K562 (cell line): Measurements from ENCODE around the gene EIF1B. TPM values are rescaled to one million over a fixed set of nuclear protein-coding genes. Genes with fewer than 3 reads are reported as not detected.

Experiments used
- BMI1 ChIP-seq: fragments of 150-350 bp; IDR thresholded peaks from 2 replicates; pipeline ENCODE4 v1.6.1; 2014; ENCODE audit warnings: low read length
- GTF2A2 ChIP-seq: IDR thresholded peaks from 2 replicates; pipeline ENCODE4 v1.6.1; 2016; ENCODE audit warnings: mild to moderate bottlenecking, missing genetic modification characterization, missing compliant biosample characterization
- MGA ChIP-seq: fragments of 450-650 bp; IDR thresholded peaks from 2 replicates; pipeline ENCODE4 v1.6.1; 2016; ENCODE audit warnings: mild to moderate bottlenecking, moderate library complexity
- MTA3 ChIP-seq: fragments of 450-650 bp; formaldehyde crosslinking; IDR thresholded peaks from 2 replicates; pipeline ENCODE4 v1.6.1; 2017; ENCODE audit warnings: mild to moderate bottlenecking, borderline replicate concordance
- PCBP2 ChIP-seq: fragments of 200-400 bp; formaldehyde crosslinking; IDR thresholded peaks from 2 replicates; pipeline ENCODE4 v1.6.1; 2018; ENCODE audit warnings: low read length, low read depth, mild to moderate bottlenecking, moderate library complexity; ENCODE audit not compliant: poor library complexity, severe bottlenecking
- SREBF2 ChIP-seq: sonication (generic); formaldehyde crosslinking; IDR thresholded peaks from 2 replicates; pipeline ENCODE4 v1.4.0; 2020; ENCODE audit warnings: mild to moderate bottlenecking, missing genetic modification reagents
- XRCC4 ChIP-seq: IDR thresholded peaks from one replicate; pipeline ENCODE4 v1.6.1; 2011; ENCODE audit not compliant: insufficient read depth, insufficient read length; ENCODE audit errors: extremely low read depth
- ZKSCAN8 ChIP-seq: fragments of 200-800 bp; sonication (Bioruptor generic); IDR thresholded peaks from 2 replicates; pipeline ENCODE4 v1.6.1; 2016; ENCODE audit warnings: missing genetic modification characterization, missing compliant biosample characterization
- ZNF280A ChIP-seq: fragments of 450-650 bp; IDR thresholded peaks from 2 replicates; pipeline ENCODE4 v1.6.1; 2018; ENCODE audit warnings: mild to moderate bottlenecking, low read depth; ENCODE audit not compliant: partially characterized antibody
- ZNF282 ChIP-seq: sonication (generic); formaldehyde crosslinking; IDR thresholded peaks from 2 replicates; pipeline ENCODE4 v1.8.1; 2023; ENCODE audit warnings: missing genetic modification reagents
- ZNF408 ChIP-seq: fragments of 250-450 bp; sonication (Bioruptor Pico); IDR thresholded peaks from 2 replicates; pipeline ENCODE4 v1.4.0; 2020; ENCODE audit warnings: low read depth, mild to moderate bottlenecking, moderate library complexity
- ZNF584 ChIP-seq: fragments of 200-800 bp; sonication (Bioruptor generic); IDR thresholded peaks from 2 replicates; pipeline ENCODE4 v1.6.1; 2016; ENCODE audit warnings: low read depth, mild to moderate bottlenecking, missing genetic modification characterization, missing compliant biosample characterization
- polyA plus RNA-seq, 8 experiments: library from polyadenylated mRNA; depleted of rRNA in 4 of 8; stranded (reverse) in 5 of 8; unstranded in 3 of 8; fragments of >200 nt; fragmentation: Nextera tagmentation in 2 of 8; fragmentation: Illumina TruSeq in 1 of 8; extraction: Ambion mirVana in 2 of 8; extraction: Trizol in 1 of 8; gene quantifications; 2 replicates each; pipeline versions ENCODE4 v1.2.1 to v1.2.3, GENCODE V29; 2011 to 2014; ENCODE audit warnings: inconsistent platforms in 1 of 8, missing spikeins in 1 of 8
- total RNA-seq, 7 experiments: library from RNA; depleted of rRNA in 6 of 7; stranded (reverse); fragments of >200 nt in 6 of 7; fragmentation: Illumina TruSeq in 2 of 7; extraction: Trizol in 2 of 7; gene quantifications; 2 replicates each; pipeline versions ENCODE4 v1.2.1 to v1.2.3, GENCODE V29; 2011 to 2021; ENCODE audit warnings: low replicate concordance in 1 of 7
- TF ChIP-seq, protein P1 (sequence below): sonication (generic); formaldehyde crosslinking; IDR thresholded peaks from 2 replicates; pipeline ENCODE4 v1.4.0; 2020; ENCODE audit warnings: mild to moderate bottlenecking, missing genetic modification reagents

The EIF1B gene
- total and polyA plus RNA-seq, 9 of the 15 experiments (the other 6 are each of a cell fraction or from before 2014, with no cell fraction given), result 18.1 to 184 (median 78.9) TPM

DNA sequence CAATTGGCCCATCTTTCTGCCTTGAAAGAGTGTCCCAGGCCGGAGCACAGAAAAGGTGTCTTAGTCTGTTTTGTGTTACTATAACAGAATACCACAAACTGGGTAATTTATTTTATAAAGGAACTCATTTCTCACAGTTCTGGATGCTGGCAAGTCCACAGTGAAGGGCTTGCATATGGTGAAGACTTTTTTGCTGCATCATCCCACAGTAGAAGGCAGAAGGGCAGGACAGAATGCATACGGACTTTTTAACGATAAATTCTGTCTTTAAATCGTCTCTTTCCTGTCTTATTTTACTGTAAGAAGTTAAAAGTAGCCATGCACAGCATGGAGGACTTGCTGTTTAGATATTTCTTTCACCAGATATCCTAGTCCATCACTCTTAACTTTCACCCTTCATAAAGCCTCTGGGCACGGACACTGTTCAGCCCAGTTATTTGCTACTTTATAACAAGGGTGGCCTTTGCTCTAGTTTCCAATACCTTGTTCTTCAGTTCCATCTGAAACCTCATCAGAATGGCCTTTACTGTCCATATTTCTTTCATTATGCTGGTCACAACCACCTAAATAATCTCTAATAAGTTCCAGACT, 10.3 kb upstream of the EIF1B start (continued):
- TF ChIP-seq, protein P1, sequence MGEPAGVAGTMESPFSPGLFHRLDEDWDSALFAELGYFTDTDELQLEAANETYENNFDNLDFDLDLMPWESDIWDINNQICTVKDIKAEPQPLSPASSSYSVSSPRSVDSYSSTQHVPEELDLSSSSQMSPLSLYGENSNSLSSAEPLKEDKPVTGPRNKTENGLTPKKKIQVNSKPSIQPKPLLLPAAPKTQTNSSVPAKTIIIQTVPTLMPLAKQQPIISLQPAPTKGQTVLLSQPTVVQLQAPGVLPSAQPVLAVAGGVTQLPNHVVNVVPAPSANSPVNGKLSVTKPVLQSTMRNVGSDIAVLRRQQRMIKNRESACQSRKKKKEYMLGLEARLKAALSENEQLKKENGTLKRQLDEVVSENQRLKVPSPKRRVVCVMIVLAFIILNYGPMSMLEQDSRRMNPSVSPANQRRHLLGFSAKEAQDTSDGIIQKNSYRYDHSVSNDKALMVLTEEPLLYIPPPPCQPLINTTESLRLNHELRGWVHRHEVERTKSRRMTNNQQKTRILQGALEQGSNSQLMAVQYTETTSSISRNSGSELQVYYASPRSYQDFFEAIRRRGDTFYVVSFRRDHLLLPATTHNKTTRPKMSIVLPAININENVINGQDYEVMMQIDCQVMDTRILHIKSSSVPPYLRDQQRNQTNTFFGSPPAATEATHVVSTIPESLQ (CRISPR knock-in tag), result 0 out of 2 replicates have a peak, but pooled peaks have one; percentile 2
- TF ChIP-seq MTA3 (no peak), GTF2A2 (no peak), PCBP2 (no peak), SREBF2 (CRISPR knock-in tag) (no peak), ZNF282 (CRISPR knock-in tag) (no peak), XRCC4 (no peak), ZNF584 (CRISPR knock-in tag) (peak; percentile 51; the same call in 1 of the 2 replicates), ZKSCAN8 (CRISPR knock-in tag) (0 out of 2 replicates have a peak, but pooled peaks have one; percentile 32), ZNF280A (no peak), ZNF408 (CRISPR knock-in tag) (no peak), BMI1 (no peak), MGA (peak; percentile 8; the same call in 1 of the 2 replicates)
